IMR-90 (cell line): Measurements from ENCODE around the gene CD96. TPM values are rescaled to one million over a fixed set of nuclear protein-coding genes. Genes with fewer than 3 reads are reported as not detected.

Experiments
- ATAC-seq: fragments of 200-7000 bp; cut with Tn5 transposase; 2 replicates; pipeline ENCODE4 v1.9.1; 2020; ENCODE audit warnings: low read depth, mild to moderate bottlenecking, moderate library complexity
- BruUV-seq: library from RNA; stranded (reverse); fragments of 400-500 nt; replicated peaks from 2 replicates; lab custom pipeline; 2021; lab: Mats Ljungman, UMichigan
- CTCF ChIA-PET: fragments of 300-600 bp; formaldehyde crosslinking; extraction: SDS; loops from one replicate; lab custom pipeline; 2021; ENCODE audit warnings: antibody characterized with exemption; lab: Yijun Ruan, JAX
- POLR2A ChIA-PET: fragments of 300-600 bp; sonication (Branson Sonifier 250); formaldehyde crosslinking; loops from one replicate; lab custom pipeline; 2022; ENCODE audit warnings: antibody characterized with exemption; ENCODE audit not compliant: unreplicated experiment; lab: Charles Lee
- DNase-seq: peaks from one replicate; pipeline ENCODE4 v3.0.0; 2013
- H2AFZ ChIP-seq: replicated peaks from 2 replicates; pipeline ENCODE3; 2013; ENCODE audit warnings: low read length, mild to moderate bottlenecking; ENCODE audit not compliant: poor library complexity
- H2AK5ac ChIP-seq: 2 replicates; pipeline ENCODE4 v1.6.1; 2013; ENCODE audit warnings: low read depth, low read length, inconsistent platforms
- H2AK9ac ChIP-seq: replicated peaks from 2 replicates; pipeline ENCODE3; 2013; ENCODE audit warnings: mild to moderate bottlenecking, low read depth, low read length, moderate library complexity; ENCODE audit not compliant: poor library complexity
- H2BK120ac ChIP-seq: 2 replicates; pipeline ENCODE4 v1.6.1; 2013; ENCODE audit warnings: low read depth, low read length, inconsistent platforms
- H2BK15ac ChIP-seq: 3 replicates; pipeline ENCODE4 v1.6.1; 2013; ENCODE audit warnings: low read depth, low read length, inconsistent platforms
- H2BK20ac ChIP-seq: 2 replicates; pipeline ENCODE4 v1.6.1; 2013; ENCODE audit warnings: low read depth, mild to moderate bottlenecking, inconsistent platforms, low read length, moderate library complexity
- H2BK5ac ChIP-seq: 2 replicates; pipeline ENCODE4 v1.6.1; 2013; ENCODE audit warnings: mild to moderate bottlenecking, low read depth, low read length, inconsistent platforms; ENCODE audit not compliant: poor library complexity, severe bottlenecking
- H3K14ac ChIP-seq: replicated peaks from 2 replicates; pipeline ENCODE4 v1.6.1; 2013; ENCODE audit warnings: low read depth, low read length, inconsistent platforms
- H3K18ac ChIP-seq: 2 replicates; pipeline ENCODE4 v1.6.1; 2013; ENCODE audit warnings: low read depth, low read length, control low read depth
- H3K23ac ChIP-seq: 2 replicates; pipeline ENCODE4 v1.6.1; 2013; ENCODE audit warnings: low read depth, low read length, inconsistent platforms
- H3K27ac ChIP-seq: 2 replicates; pipeline ENCODE4 v1.5.1; 2013; ENCODE audit warnings: mild to moderate bottlenecking, control low read depth, low read length; ENCODE audit not compliant: insufficient read depth
- H3K27me3 ChIP-seq: 2 replicates; pipeline ENCODE4 v1.6.1; 2013; ENCODE audit warnings: low read length; ENCODE audit not compliant: control insufficient read depth, insufficient read depth
- H3K36me3 ChIP-seq: 2 replicates; pipeline ENCODE4 v1.6.1; 2013; ENCODE audit warnings: low read length, mixed read lengths; ENCODE audit not compliant: control insufficient read depth, insufficient read depth
- H3K4ac ChIP-seq: 2 replicates; pipeline ENCODE4 v1.6.1; 2013; ENCODE audit warnings: low read depth, low read length, inconsistent platforms
- H3K4me1 ChIP-seq: 2 replicates; pipeline ENCODE4 v1.6.1; 2013; ENCODE audit warnings: low read length, mixed read lengths; ENCODE audit not compliant: control insufficient read depth, insufficient read depth
- H3K4me2 ChIP-seq: 2 replicates; pipeline ENCODE4 v1.6.1; 2013; ENCODE audit warnings: low read depth, mild to moderate bottlenecking, control low read depth, low read length, moderate library complexity
- H3K4me3 ChIP-seq: 2 replicates; pipeline ENCODE4 v1.5.1; 2013; ENCODE audit warnings: low read depth, mild to moderate bottlenecking, control low read depth, low read length, moderate library complexity; ENCODE audit not compliant: insufficient read depth
- H3K56ac ChIP-seq: 2 replicates; pipeline ENCODE4 v1.6.1; 2013; ENCODE audit warnings: low read length, inconsistent platforms; ENCODE audit not compliant: insufficient read depth; ENCODE audit errors: extremely low read depth
- H3K79me1 ChIP-seq, 2 experiments: 2 replicates each; pipeline ENCODE4 v1.6.1; 2013; ENCODE audit warnings: low read length in 2 of 2, inconsistent platforms in 1 of 2, low read depth in 1 of 2
- H3K9ac ChIP-seq: 2 replicates; pipeline ENCODE4 v1.6.1; 2013; ENCODE audit warnings: low read depth, low read length, control low read depth
- H3K9me1 ChIP-seq: 2 replicates; pipeline ENCODE4 v1.6.1; 2013; ENCODE audit warnings: low read length, inconsistent platforms; ENCODE audit not compliant: insufficient read depth
- H3K9me3 ChIP-seq: 2 replicates; pipeline ENCODE4 v1.6.1; 2013; ENCODE audit warnings: low read length; ENCODE audit not compliant: control insufficient read depth, insufficient read depth
- H4K20me1 ChIP-seq: 2 replicates; pipeline ENCODE4 v1.6.1; 2013; ENCODE audit warnings: low read length, inconsistent platforms; ENCODE audit not compliant: insufficient read depth
- H4K5ac ChIP-seq: 2 replicates; pipeline ENCODE4 v1.6.1; 2013; ENCODE audit warnings: mild to moderate bottlenecking, low read depth, low read length, control low read depth
- H4K8ac ChIP-seq, 2 experiments: 2 replicates each; pipeline ENCODE4 v1.6.1; 2013; ENCODE audit warnings: low read depth in 2 of 2, low read length in 2 of 2, control low read depth in 1 of 2, inconsistent platforms in 1 of 2
- H4K91ac ChIP-seq: 2 replicates; pipeline ENCODE4 v1.6.1; 2013; ENCODE audit warnings: low read depth, low read length, inconsistent platforms; ENCODE audit not compliant: insufficient read depth
- BHLHE40 ChIP-seq: fragments of 150-350 bp; IDR thresholded peaks from 2 replicates; pipeline ENCODE4 v1.6.1; 2016; ENCODE audit warnings: mild to moderate bottlenecking, low read depth, low read length
- CEBPB ChIP-seq: IDR thresholded peaks from 2 replicates; pipeline ENCODE4 v1.6.1; 2012; ENCODE audit warnings: low read depth, low read length, improper control_type of control experiment
- FOS ChIP-seq: fragments of 150-350 bp; IDR thresholded peaks from 2 replicates; pipeline ENCODE4 v1.6.1; 2016; ENCODE audit warnings: low read depth, low read length
- MAZ ChIP-seq: IDR thresholded peaks from 2 replicates; pipeline ENCODE4 v1.6.1; 2012; ENCODE audit warnings: low read depth, mild to moderate bottlenecking, low read length, improper control_type of control experiment, moderate library complexity, borderline replicate concordance
- SMC3 ChIP-seq: fragments of 150-350 bp; IDR thresholded peaks from 2 replicates; pipeline ENCODE4 v1.6.1; 2016; ENCODE audit warnings: low read depth, mild to moderate bottlenecking, antibody characterized with exemption, low read length, moderate library complexity
- WGBS, 2 experiments: methylation state at CpG; one replicate each; pipeline versions ENCODE4 v1.1.5 to v1.1.7; 2013; ENCODE audit warnings: missing lambda C conversion rate in 2 of 2; ENCODE audit not compliant: insufficient read length in 1 of 2; ENCODE audit errors: extremely low coverage in 2 of 2; 5-methylcytosine and 5-hydroxymethylcytosine counted together
- dilution Hi-C: fragments of 300-500 bp; cut with HindIII; formaldehyde crosslinking; loops from one replicate; pipeline ENCODE4 v1.14.3; 2018; ENCODE audit warnings: low sequenced_read_pairs; ENCODE audit not compliant: unreplicated experiment
- in situ Hi-C: fragments of 300-500 bp; cut with MboI; formaldehyde crosslinking; loops from 3 replicates; pipeline ENCODE4 v1.14.3; 2019; ENCODE audit warnings: low sequenced_read_pairs, inconsistent platforms, mixed read lengths
- intact Hi-C: fragments of 100-400 bp; cut with micrococcal nuclease; formaldehyde crosslinking; loops from 2 replicates; pipeline ENCODE4 v1.10.0; 2022
- polyA plus RNA-seq, 3 experiments: library from polyadenylated mRNA; depleted of rRNA; stranded (reverse); fragments of >200 nt; gene quantifications; 2 replicates each; pipeline ENCODE4 v1.2.3, GENCODE V29; 2012; ENCODE audit warnings: low replicate concordance in 1 of 3
- total RNA-seq: library from RNA; depleted of rRNA; stranded (reverse); fragments of >200 nt; gene quantifications from 2 replicates; pipeline ENCODE4 v1.2.3, GENCODE V29; 2012
- TF ChIP-seq, protein P1 (sequence below): conservative IDR thresholded peaks from 2 replicates; pipeline ENCODE4 v1.5.1; 2012; ENCODE audit warnings: mild to moderate bottlenecking, low read depth, low read length, improper control_type of control experiment

Gene CD96
- total and polyA plus RNA-seq, 2 of the 4 experiments (the other 2 are of a cell fraction): 0.05 to 0.18 TPM

- no peak overlapping the region for H3K4me3 ChIP-seq
- no peaks in the 10 kb centered on the region for H3K36me3 ChIP-seq
- no peaks in the 10 kb centered on the region for H3K9me3 ChIP-seq
- peak overlapping the region; percentile 18; the same call in 1 of the 2 replicates for H3K14ac ChIP-seq
- in situ Hi-C loops: no loop called here
- peaks cover 10% of the 10 kb centered on the region; the same call in 1 of the 2 replicates for H3K9me1 ChIP-seq
- H2BK15ac ChIP-seq: peak overlapping the region; percentile 33; the same call in 2 of the 3 replicates
- dilution Hi-C loops: no loop called here
- H3K4me2 ChIP-seq: peak overlapping the region; percentile 27; the same call in 1 of the 2 replicates
- no peak overlapping the region for H4K5ac ChIP-seq
- H3K9ac ChIP-seq: no peak overlapping the region
- H3K4ac ChIP-seq: peak overlapping the region; percentile 88
- 0 out of 2 replicates have a peak overlapping the region, but pooled peaks have one; percentile 20 for H3K18ac ChIP-seq
- H3K27ac ChIP-seq: peak overlapping the region; percentile 36
- H2AK5ac ChIP-seq: peak overlapping the region; percentile 69
- H3K79me1 ChIP-seq: no peaks in the 10 kb centered on the region
- intact Hi-C loops: loop anchor here (1.0 to 5.0 kb wide), 5 partner anchors 21 to 297 kb away; no protein-coding TSS in a partner anchor
- H3K27me3 ChIP-seq: no peaks in the 10 kb centered on the region
- POLR2A ChIA-PET: no interaction called here
- ATAC-seq (peak; percentile 25), DNase-seq (peak; percentile 76)
- TF ChIP-seq BHLHE40 (peak; percentile 4; the same call in 1 of the 2 replicates), CEBPB (no peak), MAZ (peak; percentile 30; the same call in 1 of the 2 replicates), SMC3 (no peak), FOS (peak; percentile 36; the same call in 1 of the 2 replicates)
- TF ChIP-seq, protein P1, sequence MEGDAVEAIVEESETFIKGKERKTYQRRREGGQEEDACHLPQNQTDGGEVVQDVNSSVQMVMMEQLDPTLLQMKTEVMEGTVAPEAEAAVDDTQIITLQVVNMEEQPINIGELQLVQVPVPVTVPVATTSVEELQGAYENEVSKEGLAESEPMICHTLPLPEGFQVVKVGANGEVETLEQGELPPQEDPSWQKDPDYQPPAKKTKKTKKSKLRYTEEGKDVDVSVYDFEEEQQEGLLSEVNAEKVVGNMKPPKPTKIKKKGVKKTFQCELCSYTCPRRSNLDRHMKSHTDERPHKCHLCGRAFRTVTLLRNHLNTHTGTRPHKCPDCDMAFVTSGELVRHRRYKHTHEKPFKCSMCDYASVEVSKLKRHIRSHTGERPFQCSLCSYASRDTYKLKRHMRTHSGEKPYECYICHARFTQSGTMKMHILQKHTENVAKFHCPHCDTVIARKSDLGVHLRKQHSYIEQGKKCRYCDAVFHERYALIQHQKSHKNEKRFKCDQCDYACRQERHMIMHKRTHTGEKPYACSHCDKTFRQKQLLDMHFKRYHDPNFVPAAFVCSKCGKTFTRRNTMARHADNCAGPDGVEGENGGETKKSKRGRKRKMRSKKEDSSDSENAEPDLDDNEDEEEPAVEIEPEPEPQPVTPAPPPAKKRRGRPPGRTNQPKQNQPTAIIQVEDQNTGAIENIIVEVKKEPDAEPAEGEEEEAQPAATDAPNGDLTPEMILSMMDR: no peak
- H4K8ac ChIP-seq: peak overlapping the region in 1 of 2 experiments; percentile 52; a peak in 2 of 4 replicates
- 0 out of 2 replicates have a peak overlapping the region, but pooled peaks have one; percentile 29 for H3K56ac ChIP-seq
- peak overlapping the region; percentile 59 for H2AK9ac ChIP-seq
- peaks cover 7% of the 10 kb centered on the region for H3K4me1 ChIP-seq
- no TSS peak for BruUV-seq
- WGBS, 2 experiments: 20% methylated on average over 1 of the region's 7 CpGs; no CpG with 5 or more reads in 1 of the 2 experiments
- peak overlapping the region; percentile 63 for H4K91ac ChIP-seq
- no peaks in the 10 kb centered on the region for H4K20me1 ChIP-seq
- H2AFZ ChIP-seq: peak overlapping the region; percentile 79
- peak overlapping the region; percentile 78 for H2BK20ac ChIP-seq
- CTCF ChIA-PET: interaction anchor here (0.9 to 3.3 kb wide), 9 partner anchors 10 to 295 kb away, joined by 3 to 19 read pairs (median 5); no protein-coding TSS in a partner anchor
- H3K23ac ChIP-seq: peak overlapping the region; percentile 51; the same call in 1 of the 2 replicates
- peak overlapping the region; percentile 62 for H2BK5ac ChIP-seq
- peak overlapping the region; percentile 82 for H2BK120ac ChIP-seq
These were observed 128.1 kb downstream of the CD96 start for GRCh38 chr3:111669926-111670630.
